GM18951 (cell line): ENCODE data around the gene RPL10.

Experiments used
- POLR2A ChIP-seq: IDR thresholded peaks from 4 replicates; pipeline ENCODE4 v1.6.1; 2011; ENCODE audit warnings: mild to moderate bottlenecking; ENCODE audit not compliant: insufficient read length, insufficient read depth; ENCODE audit errors: extremely low read depth
- in situ Hi-C: fragments of 300-500 bp; cut with MboI; formaldehyde crosslinking; loops from one replicate; pipeline ENCODE4 v1.12.0; 2022; ENCODE audit warnings: low sequenced_read_pairs, mixed read lengths, inconsistent platforms; ENCODE audit not compliant: unreplicated experiment

Gene RPL10

DNA sequence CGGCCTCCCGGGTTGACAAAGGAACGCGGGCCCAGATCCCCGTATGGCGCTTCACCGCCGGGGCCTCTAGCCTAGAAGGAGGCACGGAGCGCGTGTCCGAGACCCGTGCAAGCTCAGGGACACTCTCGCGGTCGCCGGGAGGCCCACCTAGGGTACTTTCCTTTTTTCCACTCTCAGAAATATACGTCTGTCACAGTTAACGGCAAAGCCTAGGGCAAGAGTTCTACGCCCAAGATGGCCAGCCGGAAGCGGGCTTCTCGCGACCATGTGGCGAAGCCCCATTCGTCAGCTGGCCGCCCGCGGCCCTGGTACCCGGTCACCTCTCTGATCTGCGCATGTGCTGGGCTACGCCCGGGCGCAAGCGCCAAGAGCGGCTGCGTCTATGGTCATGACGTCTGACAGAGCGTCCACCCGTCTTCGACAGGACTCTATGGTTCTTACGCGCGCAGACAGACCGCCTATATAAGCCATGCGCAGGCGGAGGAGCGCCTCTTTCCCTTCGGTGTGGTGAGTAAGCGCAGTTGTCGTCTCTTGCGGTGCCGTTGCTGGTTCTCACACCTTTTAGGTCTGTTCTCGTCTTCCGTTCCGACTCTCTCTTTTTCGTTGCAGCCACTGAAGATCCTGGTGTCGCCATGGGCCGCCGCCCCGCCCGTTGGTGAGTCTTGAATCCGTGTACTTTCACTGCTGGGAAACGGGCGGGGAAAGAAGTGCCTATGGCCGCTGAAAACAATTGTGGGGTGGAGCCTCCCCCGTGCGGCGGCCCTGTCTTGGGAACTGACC lies at the start of gene RPL10:
TSS of gene RPL10 (plus strand) at position 490 of the 780 bp plus-strand sequence. CDS start at position 633, 143 bp downstream.
- peak; percentile 98 for TF ChIP-seq POLR2A
- in situ Hi-C loops, result loop anchor here (10.0 kb wide), 1 partner anchor 63 kb away; no protein-coding TSS in a partner anchor

DNA sequence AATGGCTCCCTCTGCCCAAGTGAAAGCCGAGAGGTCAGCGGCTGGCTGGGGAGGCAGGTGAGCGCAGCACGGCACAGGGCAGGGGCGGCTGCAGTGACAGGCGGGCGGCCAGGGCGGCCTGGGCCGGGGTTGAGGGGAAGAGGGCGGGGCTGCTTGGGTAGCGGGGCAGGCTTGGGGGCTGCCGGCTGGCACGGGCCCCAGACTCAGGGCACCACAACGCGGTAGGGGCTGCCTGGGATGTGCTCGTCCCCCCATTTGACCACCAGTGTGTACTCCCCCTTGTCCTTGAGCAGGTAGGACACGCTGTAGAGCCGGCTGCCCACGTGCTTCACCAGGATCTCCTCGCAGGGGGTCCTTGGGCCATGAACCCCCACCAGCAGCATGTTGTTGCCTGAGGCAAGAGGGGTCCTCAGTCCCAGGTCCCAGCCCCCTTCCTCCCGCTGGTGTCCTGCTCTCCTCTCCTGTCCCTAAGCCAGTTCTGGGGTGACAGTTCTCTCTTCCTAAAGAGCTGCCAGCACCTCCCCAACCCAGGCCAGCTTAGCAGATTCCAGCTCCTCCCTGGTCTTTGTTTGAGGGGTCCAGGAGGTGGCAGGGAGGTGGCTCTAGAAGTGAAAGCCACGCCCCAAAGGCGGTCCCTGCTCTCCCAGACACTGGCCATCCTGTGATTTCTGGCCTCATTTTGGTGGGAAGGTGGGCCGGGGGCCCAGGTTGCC lies 49.4 kb upstream of the RPL10 start:
- peak; percentile 19 for TF ChIP-seq POLR2A
- in situ Hi-C loops, result no loop called here

DNA sequence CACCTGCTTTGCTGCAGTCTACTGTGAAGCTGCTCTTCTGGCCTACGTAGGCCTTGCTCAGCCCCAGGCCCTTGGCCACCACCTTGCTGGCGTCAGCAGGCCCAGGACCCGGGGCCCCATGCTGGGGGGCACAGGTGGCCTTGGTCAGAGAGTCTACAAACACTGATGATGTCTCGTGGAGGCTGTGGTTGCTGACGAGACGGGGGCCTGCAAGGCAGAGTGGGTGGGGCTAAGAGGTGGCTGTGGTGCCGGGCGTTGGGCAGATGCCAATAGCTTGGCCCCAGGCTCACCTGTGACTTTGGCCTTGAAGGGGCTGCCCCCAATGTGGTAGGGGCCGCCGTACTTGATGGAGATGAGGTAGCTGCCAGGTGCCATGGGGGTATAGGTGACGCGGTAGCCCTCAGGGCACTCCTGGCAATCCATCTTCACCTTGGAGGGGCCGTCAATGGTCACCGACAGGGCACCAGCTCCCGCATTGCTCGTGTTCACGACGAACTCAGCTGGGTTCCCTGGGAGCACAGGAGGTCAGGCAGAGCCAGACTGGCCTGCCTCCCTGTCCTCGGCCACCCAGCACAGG lies 48.7 kb upstream of the RPL10 start:
- TF ChIP-seq POLR2A, result peak; percentile 14
- in situ Hi-C loops, result no loop called here

DNA sequence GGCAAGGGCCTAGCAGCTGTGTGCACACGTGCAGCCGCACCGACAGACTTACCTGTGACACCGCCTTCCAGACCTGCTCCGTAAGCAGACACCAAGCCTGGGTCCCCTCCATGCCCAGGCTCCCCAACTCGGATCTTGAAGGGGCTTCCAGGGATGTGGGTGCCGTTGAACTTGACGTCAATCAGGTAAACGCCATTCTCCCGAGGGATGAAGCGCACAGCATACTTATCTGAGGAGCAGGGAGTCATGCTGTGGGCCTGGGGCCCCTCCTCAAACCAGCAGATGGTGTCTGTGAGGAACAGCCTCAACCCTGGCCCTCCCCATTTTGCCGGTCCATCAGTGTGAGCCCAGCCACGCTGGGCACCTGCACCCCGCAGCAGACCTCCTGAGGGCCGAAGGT lies 48.2 kb upstream of the RPL10 start:
- in situ Hi-C loops, result no loop called here
- TF ChIP-seq POLR2A, result no peak

DNA sequence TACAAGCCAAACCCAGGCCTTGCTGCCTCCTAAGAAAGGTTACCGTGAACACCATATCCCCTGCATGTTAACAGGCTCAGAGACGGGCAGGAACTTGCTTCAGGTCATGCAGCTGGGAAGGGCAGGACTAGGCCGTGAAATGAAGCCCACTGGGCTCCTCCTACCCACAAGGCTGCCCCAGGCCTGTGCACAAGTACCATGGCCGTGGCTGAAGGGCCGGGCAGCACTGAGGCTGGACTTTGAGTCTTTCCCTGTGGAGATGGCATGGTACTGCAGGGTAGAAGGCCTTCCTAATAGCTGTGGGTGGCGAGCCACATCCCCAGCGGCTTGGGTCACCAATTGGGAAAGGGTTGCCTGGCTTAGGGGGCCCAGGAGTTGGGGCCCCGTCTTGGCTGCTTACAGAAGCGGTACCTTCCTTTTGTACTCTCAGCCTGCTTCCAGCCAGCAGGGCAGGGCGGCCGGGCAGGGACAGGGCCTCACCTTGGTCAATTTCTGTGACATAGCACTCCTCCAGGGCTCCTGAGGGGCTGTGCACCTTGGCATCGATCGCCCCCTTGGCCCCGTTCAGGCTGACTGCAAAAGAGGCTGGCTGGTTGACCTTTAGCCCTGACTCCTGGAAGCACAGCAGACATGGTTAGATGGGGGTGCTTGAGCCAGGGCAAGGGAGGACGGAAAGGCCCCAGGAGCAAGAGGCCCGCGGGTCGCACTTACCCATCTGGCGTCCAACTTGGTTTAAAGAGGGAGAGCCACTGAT lies 47.6 kb upstream of the RPL10 start:
- in situ Hi-C loops, result no loop called here
- no peak for TF ChIP-seq POLR2A

DNA sequence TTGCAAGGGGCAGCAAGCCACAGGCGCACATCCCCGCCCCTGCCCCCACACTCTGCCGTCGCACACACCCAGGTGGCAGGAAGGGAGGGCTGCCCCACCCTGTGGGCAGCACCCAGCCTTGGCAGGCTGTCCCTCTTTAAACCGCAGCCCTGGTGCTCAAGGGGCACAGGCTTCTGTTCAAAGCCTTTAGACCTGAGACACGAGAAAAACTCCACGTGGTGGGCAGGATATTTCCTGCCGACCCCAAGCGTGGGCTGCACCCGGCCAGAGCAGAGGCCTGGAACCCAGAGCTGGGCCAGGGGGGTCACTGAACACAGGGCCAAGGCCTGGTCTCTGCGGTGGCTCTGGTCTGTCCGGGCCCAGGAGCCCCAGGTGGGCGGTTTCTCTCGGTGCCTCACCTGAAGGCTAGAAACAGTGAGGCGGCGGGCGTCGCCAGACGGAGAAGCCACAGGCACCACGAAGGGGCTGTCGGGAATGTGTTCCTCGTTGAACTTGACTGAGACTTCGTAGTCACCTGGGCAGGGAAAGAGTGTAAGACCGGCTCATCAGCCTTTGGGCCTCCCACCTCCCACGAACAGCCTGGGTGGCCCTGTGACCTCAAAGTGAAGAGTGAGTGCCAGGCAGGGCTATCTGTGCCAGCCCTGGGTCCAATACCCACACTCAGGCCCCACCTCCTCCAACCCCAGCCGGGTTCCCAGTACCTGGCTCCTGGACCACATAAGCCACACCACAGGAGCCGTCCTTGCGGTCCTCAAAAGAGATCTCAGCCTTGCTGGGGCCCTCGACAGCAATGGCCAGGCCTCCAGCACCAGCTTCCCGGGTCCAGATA lies 46.8 kb upstream of the RPL10 start:
- in situ Hi-C loops, result no loop called here
- TF ChIP-seq POLR2A, result no peak

DNA sequence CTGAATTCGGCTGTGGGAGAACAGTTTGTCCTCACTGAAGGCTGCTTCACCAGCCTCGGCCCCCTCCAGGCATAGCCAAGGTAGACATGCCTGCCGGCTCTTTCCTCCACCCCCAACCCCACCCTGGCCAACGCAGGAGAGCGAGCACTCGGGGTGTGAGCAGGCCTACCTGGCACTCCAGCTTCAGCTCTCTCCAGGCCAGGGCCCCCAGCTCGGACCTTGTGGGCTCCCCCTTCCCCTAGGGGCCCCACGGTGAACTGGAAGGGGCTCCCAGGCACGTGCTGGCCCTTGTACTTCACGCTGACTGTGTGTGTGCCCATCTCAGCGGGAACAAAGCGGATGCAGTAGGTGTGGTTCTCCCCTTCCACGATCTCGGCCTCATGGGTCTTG lies 46.2 kb upstream of the RPL10 start:
- no peak for TF ChIP-seq POLR2A
- in situ Hi-C loops, result no loop called here

DNA sequence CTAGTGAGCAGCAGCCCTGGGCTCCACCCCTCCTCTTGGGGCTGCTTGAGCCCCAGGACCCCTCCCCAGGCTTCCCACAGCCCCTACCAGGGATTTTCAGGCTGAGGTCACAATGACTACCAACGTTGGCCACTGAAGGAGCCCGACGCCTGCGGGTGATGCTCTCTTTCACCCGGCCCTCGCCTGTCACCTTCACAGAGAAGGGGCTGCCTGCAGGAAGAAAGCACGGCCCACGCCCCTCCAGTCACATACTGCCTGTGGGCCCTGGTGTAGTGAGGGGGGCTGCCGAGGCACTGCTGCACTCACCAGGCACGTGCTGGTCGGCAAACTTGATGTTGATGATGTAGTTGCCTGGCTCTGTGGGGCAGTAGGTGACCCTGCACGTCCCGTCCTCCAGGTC lies 45.7 kb upstream of the RPL10 start:
- TF ChIP-seq POLR2A, result peak; percentile 13
- in situ Hi-C loops, result no loop called here

DNA sequence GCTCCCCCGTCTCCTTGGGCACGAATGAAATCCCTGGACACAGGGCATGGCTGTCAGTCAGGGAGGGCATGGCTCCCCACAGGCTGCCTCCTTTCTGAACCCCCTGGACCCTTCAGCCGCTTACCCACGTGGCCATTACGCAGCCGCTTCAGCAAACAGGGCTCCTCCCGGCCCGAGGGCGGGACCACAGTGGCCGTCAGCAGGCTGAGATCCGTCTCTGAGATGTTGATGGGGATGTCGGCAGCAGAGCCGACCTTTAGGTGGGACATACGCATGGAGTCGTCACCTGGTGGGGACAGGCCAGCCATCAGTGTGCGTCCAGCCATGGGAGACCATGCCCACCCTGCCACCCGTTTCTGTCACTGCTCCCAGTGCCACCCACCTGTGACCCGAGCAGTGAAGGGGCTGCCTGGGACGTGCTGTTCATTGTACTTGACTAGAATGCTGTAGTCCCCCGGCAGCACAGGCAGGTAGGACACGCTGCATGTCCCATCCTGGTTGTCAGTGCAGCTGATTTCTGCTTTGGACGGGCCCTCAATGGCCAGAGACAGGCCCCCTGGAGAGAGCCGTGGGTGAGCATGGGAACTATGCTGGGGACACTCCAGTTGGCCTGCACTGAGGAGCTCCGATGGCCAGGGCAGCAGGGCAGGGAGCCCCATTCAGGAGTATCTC lies 44.9 kb upstream of the RPL10 start:
- in situ Hi-C loops, result no loop called here
- TF ChIP-seq POLR2A, result no peak

DNA sequence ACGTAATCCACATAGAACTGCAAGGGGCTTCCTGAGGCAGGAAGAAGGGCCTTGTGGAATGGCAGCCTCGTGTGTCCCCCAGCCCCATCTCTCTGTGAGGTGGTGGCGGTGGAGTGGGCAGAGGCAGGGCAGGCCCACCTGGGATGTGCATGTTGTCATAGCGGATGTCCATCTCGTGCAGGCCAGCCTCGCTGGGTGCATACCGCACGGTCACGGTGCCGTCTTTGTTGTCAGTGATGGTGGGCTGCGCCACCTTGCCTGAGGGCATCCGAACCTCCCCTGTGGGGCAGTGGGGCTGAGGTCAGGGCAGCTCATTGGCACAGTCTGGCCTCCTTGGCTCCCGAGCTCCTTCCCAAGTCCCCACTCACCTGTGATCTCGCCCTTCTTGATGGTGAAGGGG lies 44.2 kb upstream of the RPL10 start:
- TF ChIP-seq POLR2A, result no peak
- in situ Hi-C loops, result no loop called here

DNA sequence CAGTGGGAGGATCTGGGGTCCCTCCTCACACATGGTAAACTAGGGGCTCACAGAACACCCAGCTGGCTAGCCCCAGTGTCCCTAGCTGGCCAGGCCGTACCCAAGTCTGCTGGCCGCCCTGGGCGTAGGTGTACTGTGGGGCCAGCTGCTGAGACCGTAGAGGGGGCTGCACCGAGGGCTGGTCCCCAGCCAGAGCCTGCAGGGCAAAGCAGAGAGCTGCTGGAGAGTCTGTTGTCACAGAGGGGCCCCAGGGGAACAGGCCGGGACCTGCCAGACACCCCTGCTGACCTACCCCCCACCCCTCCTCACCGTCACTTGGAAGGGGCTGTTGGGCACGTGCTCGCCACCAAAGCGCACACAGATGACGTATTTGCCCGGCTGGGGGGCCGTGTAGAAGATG lies 43.7 kb upstream of the RPL10 start:
- no peak for TF ChIP-seq POLR2A
- in situ Hi-C loops, result no loop called here
